DMS 273 (cell line): ENCODE measurements around the gene NPM1.
A peak's percentile ranks its signal among the peaks of the same experiment; 100 is the strongest.
"Not testable (repeated sequence)": the region's sequence is repeated elsewhere in the genome, so short reads cannot be mapped to it uniquely, and the experiment has no call there.

Source experiments
- DNase-seq: peaks from one replicate; lab custom pipeline; 2025; ENCODE audit not compliant: unreplicated experiment; lab: John Stamatoyannopoulos, UW

The NPM1 gene

GRCh38 chr5:171386006-171386671 lies 1.5 kb upstream of the NPM1 start:
- no peak for DNase-seq

- DNase-seq, result peak; percentile 73
Measured at GRCh38 chr5:171386861-171387344, 746 bp upstream of the NPM1 start.

GRCh38 chr5:171387970-171388815 lies 544 bp downstream of the NPM1 start:
- DNase-seq, result peak; percentile 90

- peak; percentile 70 for DNase-seq
Measured at GRCh38 chr5:171388816-171389168, 1.1 kb downstream of the NPM1 start.

- no peak for DNase-seq
Measured at GRCh38 chr5:171390883-171391677, 3.4 kb downstream of the NPM1 start.

- DNase-seq, result peak; percentile 42
Measured at GRCh38 chr5:171391996-171392577, 4.4 kb downstream of the NPM1 start.

- DNase-seq, result no peak
Measured at GRCh38 chr5:171392585-171393159, 5.0 kb downstream of the NPM1 start.

GRCh38 chr5:171395042-171395441 lies 7.4 kb downstream of the NPM1 start:
- DNase-seq, result no peak

GRCh38 chr5:171396583-171396982 lies 8.9 kb downstream of the NPM1 start:
- DNase-seq, result not testable (repeated sequence)

GRCh38 chr5:171397190-171397589 lies 9.5 kb downstream of the NPM1 start:
- DNase-seq, result no peak

GRCh38 chr5:171397599-171397998 lies 9.9 kb downstream of the NPM1 start:
- no peak for DNase-seq

- peak; percentile 26 for DNase-seq
Measured at GRCh38 chr5:171398660-171399059, 11.0 kb downstream of the NPM1 start.

- no peak for DNase-seq
Measured at GRCh38 chr5:171400169-171400568, 12.5 kb downstream of the NPM1 start.

- peak; percentile 44 for DNase-seq
Measured at GRCh38 chr5:171401167-171401947, 13.7 kb downstream of the NPM1 start.

GRCh38 chr5:171402751-171403150 lies 15.1 kb downstream of the NPM1 start:
- DNase-seq, result not testable (repeated sequence)

- DNase-seq, result peak; percentile 60
Measured at GRCh38 chr5:171405615-171406014, 18.0 kb downstream of the NPM1 start.

- DNase-seq, result no peak
Measured at GRCh38 chr5:171407234-171407633, 19.6 kb downstream of the NPM1 start.

- DNase-seq, result no peak
Measured at GRCh38 chr5:171409164-171410136, 21.8 kb downstream of the NPM1 start.

- DNase-seq, result no peak
Measured at GRCh38 chr5:171410181-171410580, 22.5 kb downstream of the NPM1 start.
